ENCODE data around the gene SRGAP1. TPM values are rescaled to one million over a fixed set of nuclear protein-coding genes. Genes with fewer than 3 reads are reported as not detected.
A peak's percentile ranks its signal among the peaks of the same experiment; 100 is the strongest.

The SRGAP1 gene
- total and polyA plus RNA-seq, 4 donors = 1.8 to 12.4 (median 6.2) TPM

GRCh38 chr12:63895841-63896240 is 51.3 kb downstream of the SRGAP1 start:
- Histone ChIP-seq H3K36me3 (ENCODE audit: control insufficient read depth in 4 of 4, insufficient read depth in 4 of 4, low read length in 4 of 4) (no peaks in the 10 kb centered on the region), H3K4me3 (no peak overlapping the region), H3K4me1 (ENCODE audit: control insufficient read depth in 5 of 5, insufficient read depth in 5 of 5, low read length in 5 of 5) (peaks cover 0 to 12% (median 1%) of the 10 kb centered on the region in 5 donors), H3K9ac (ENCODE audit: insufficient read depth in 1 of 2, low read length in 2 of 2) (no peak overlapping the region), H3K27me3 (ENCODE audit: control insufficient read depth in 3 of 3, insufficient read depth in 3 of 3, low read length in 2 of 3) (no peaks in the 10 kb centered on the region), H3K9me3 (ENCODE audit: control insufficient read depth in 4 of 4, insufficient read depth in 3 of 4, low read length in 3 of 4) (no peaks in the 10 kb centered on the region), H3K27ac (ENCODE audit: low read depth in 1 of 2, low read length in 1 of 2) (no peak overlapping the region)
- ATAC-seq (ENCODE audit: insufficient read depth, low FRiP score) (no peak), DNase-seq (no peak)
- no peak for TF ChIP-seq CTCF (IDR thresholded peaks at IDR 0.05; ENCODE audit: control extremely low read depth, extremely low read depth)

- ATAC-seq (ENCODE audit: insufficient read depth, low FRiP score) (no peak), DNase-seq (peak in 2 of 3 donors; percentile 45 to 49)
- Histone ChIP-seq H3K4me3 (no peak overlapping the region), H3K27ac (ENCODE audit: low read depth in 1 of 2, low read length in 1 of 2) (peak overlapping the region in 1 of 2 donors; percentile 31), H3K4me1 (ENCODE audit: control insufficient read depth in 5 of 5, insufficient read depth in 5 of 5, low read length in 5 of 5) (peaks cover 0 to 12% (median 1%) of the 10 kb centered on the region in 5 donors), H3K9ac (ENCODE audit: insufficient read depth in 1 of 2, low read length in 2 of 2) (no peak overlapping the region), H3K27me3 (ENCODE audit: control insufficient read depth in 3 of 3, insufficient read depth in 3 of 3, low read length in 2 of 3) (no peaks in the 10 kb centered on the region), H3K9me3 (ENCODE audit: control insufficient read depth in 4 of 4, insufficient read depth in 3 of 4, low read length in 3 of 4) (no peaks in the 10 kb centered on the region), H3K36me3 (ENCODE audit: control insufficient read depth in 4 of 4, insufficient read depth in 4 of 4, low read length in 4 of 4) (no peaks in the 10 kb centered on the region)
- TF ChIP-seq CTCF (IDR thresholded peaks at IDR 0.05; ENCODE audit: control extremely low read depth, extremely low read depth) = no peak
- 7 to 32% methylated on average over 2 of the region's 2 CpGs for WGBS, 2 donors
Measured at GRCh38 chr12:63897931-63898330, 53.4 kb downstream of the SRGAP1 start.

- no peak for TF ChIP-seq CTCF (IDR thresholded peaks at IDR 0.05; ENCODE audit: control extremely low read depth, extremely low read depth)
- WGBS, 2 donors = 85 to 89% methylated on average over 4 of the region's 4 CpGs
- Histone ChIP-seq H3K4me1 (ENCODE audit: control insufficient read depth in 5 of 5, insufficient read depth in 5 of 5, low read length in 5 of 5) (peaks cover 0 to 12% (median 1%) of the 10 kb centered on the region in 5 donors), H3K27ac (ENCODE audit: low read depth in 1 of 2, low read length in 1 of 2) (no peak overlapping the region), H3K4me3 (no peak overlapping the region), H3K9ac (ENCODE audit: insufficient read depth in 1 of 2, low read length in 2 of 2) (no peak overlapping the region), H3K36me3 (ENCODE audit: control insufficient read depth in 4 of 4, insufficient read depth in 4 of 4, low read length in 4 of 4) (no peaks in the 10 kb centered on the region), H3K9me3 (ENCODE audit: control insufficient read depth in 4 of 4, insufficient read depth in 3 of 4, low read length in 3 of 4) (no peaks in the 10 kb centered on the region), H3K27me3 (ENCODE audit: control insufficient read depth in 3 of 3, insufficient read depth in 3 of 3, low read length in 2 of 3) (no peaks in the 10 kb centered on the region)
- ATAC-seq (ENCODE audit: insufficient read depth, low FRiP score) (no peak), DNase-seq (no peak)
Measured at GRCh38 chr12:63898764-63899337, 54.4 kb downstream of the SRGAP1 start.

GRCh38 chr12:63899396-63899795 is 54.9 kb downstream of the SRGAP1 start:
- Histone ChIP-seq H3K9ac (ENCODE audit: insufficient read depth in 1 of 2, low read length in 2 of 2) (no peak overlapping the region), H3K36me3 (ENCODE audit: control insufficient read depth in 4 of 4, insufficient read depth in 4 of 4, low read length in 4 of 4) (no peaks in the 10 kb centered on the region), H3K27ac (ENCODE audit: low read depth in 1 of 2, low read length in 1 of 2) (no peak overlapping the region), H3K27me3 (ENCODE audit: control insufficient read depth in 3 of 3, insufficient read depth in 3 of 3, low read length in 2 of 3) (no peaks in the 10 kb centered on the region), H3K4me1 (ENCODE audit: control insufficient read depth in 5 of 5, insufficient read depth in 5 of 5, low read length in 5 of 5) (peaks cover 0 to 12% (median 1%) of the 10 kb centered on the region in 5 donors), H3K4me3 (no peak overlapping the region), H3K9me3 (ENCODE audit: control insufficient read depth in 4 of 4, insufficient read depth in 3 of 4, low read length in 3 of 4) (no peaks in the 10 kb centered on the region)
- no peak for DNase-seq
- TF ChIP-seq CTCF (IDR thresholded peaks at IDR 0.05; ENCODE audit: control extremely low read depth, extremely low read depth) = no peak
- ATAC-seq (ENCODE audit: insufficient read depth, low FRiP score) = no peak
- WGBS, 2 donors = 85 to 86% methylated on average over 4 of the region's 4 CpGs

Data from lung (tissue), 12 donors.